ENCODE measurements around the gene ILDR1.

GRCh38 chr3:122006267-122006666 lies 15.8 kb downstream of the ILDR1 start:
- TF ChIP-seq, protein P1, sequence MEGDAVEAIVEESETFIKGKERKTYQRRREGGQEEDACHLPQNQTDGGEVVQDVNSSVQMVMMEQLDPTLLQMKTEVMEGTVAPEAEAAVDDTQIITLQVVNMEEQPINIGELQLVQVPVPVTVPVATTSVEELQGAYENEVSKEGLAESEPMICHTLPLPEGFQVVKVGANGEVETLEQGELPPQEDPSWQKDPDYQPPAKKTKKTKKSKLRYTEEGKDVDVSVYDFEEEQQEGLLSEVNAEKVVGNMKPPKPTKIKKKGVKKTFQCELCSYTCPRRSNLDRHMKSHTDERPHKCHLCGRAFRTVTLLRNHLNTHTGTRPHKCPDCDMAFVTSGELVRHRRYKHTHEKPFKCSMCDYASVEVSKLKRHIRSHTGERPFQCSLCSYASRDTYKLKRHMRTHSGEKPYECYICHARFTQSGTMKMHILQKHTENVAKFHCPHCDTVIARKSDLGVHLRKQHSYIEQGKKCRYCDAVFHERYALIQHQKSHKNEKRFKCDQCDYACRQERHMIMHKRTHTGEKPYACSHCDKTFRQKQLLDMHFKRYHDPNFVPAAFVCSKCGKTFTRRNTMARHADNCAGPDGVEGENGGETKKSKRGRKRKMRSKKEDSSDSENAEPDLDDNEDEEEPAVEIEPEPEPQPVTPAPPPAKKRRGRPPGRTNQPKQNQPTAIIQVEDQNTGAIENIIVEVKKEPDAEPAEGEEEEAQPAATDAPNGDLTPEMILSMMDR (IDR thresholded peaks at IDR 0.05; ENCODE audit: low read length), result no peak
- no peak for TF ChIP-seq EZH2 (optimal IDR thresholded peaks at IDR 0.05; ENCODE audit: low read depth, low read length)

Measured in MM.1S (cell line).